Stomach (tissue), 4 donors: ENCODE measurements around the gene PSME4.

Source experiments
- EP300 ChIP-seq: sonication (generic); formaldehyde crosslinking; IDR thresholded peaks from one replicate; pipeline ENCODE4 v1.6.1; 2017; ENCODE audit warnings: antibody characterized with exemption
- POLR2A ChIP-seq, 4 donors: fragments of 450-650 bp; IDR thresholded peaks; one replicate each; pipeline ENCODE4 v1.6.1; 2016; ENCODE audit warnings: antibody characterized with exemption in 4 of 4, control low read depth in 2 of 4, mild to moderate bottlenecking in 1 of 4, moderate library complexity in 1 of 4
- TF ChIP-seq, protein P1 (sequence below), 7 experiments: fragments of 450-650 bp in 4 of 7; fragments of 200-600 bp in 3 of 7; sonication (generic) in 3 of 7; IDR thresholded peaks; one replicate each; pipeline ENCODE4 v1.5.1; 2016 to 2019; ENCODE audit warnings: antibody characterized with exemption in 7 of 7, control low read depth in 2 of 7, mild to moderate bottlenecking in 1 of 7

- TF ChIP-seq POLR2A (IDR thresholded peaks at IDR 0.05) (no peak), EP300 (no peak)
- TF ChIP-seq, protein P1, sequence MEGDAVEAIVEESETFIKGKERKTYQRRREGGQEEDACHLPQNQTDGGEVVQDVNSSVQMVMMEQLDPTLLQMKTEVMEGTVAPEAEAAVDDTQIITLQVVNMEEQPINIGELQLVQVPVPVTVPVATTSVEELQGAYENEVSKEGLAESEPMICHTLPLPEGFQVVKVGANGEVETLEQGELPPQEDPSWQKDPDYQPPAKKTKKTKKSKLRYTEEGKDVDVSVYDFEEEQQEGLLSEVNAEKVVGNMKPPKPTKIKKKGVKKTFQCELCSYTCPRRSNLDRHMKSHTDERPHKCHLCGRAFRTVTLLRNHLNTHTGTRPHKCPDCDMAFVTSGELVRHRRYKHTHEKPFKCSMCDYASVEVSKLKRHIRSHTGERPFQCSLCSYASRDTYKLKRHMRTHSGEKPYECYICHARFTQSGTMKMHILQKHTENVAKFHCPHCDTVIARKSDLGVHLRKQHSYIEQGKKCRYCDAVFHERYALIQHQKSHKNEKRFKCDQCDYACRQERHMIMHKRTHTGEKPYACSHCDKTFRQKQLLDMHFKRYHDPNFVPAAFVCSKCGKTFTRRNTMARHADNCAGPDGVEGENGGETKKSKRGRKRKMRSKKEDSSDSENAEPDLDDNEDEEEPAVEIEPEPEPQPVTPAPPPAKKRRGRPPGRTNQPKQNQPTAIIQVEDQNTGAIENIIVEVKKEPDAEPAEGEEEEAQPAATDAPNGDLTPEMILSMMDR (IDR thresholded peaks at IDR 0.05): no peak
These were observed 150.7 kb downstream of the PSME4 start for GRCh38 chr2:53820048-53820447.
